ENCODE measurements around the gene INHA. TPM values are rescaled to one million over a fixed set of nuclear protein-coding genes. Genes with fewer than 3 reads are reported as not detected.

INHA gene
- total and polyA plus RNA-seq, 2 donors: 0.49 TPM; not detected in 1

DNA sequence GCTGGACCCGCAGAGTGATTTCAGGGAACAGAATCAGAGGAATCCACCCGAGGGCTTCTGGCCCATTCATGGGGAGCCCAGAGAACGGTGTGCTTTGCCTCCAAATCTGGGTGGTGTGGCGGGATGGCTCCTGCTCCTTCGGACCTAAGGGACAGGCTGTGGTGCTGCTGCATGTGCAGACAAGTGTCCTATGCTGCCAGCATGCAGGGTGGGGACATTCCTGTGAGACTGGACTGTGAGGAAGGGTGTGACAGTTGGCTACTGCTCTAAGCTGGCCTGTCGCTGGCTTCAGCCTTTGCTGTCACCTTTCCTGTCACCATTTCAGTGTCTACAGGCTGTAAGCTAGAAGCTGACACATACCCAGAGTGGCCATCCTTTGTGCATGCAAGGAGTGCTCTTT, 52.5 kb downstream of the INHA start:
- no peak for DNase-seq (ENCODE audit: extremely low spot score)
- Histone ChIP-seq H3K27ac (ENCODE audit: low read depth) (no peak overlapping the region), H3K36me3 (ENCODE audit: insufficient read depth) (no peaks in the 10 kb centered on the region), H3K4me1 (ENCODE audit: insufficient read depth) (no peaks in the 10 kb centered on the region), H3K4me3 (ENCODE audit: low read depth, low read length) (no peak overlapping the region)
- 80% methylated on average over 6 of the region's 6 CpGs for WGBS

DNA sequence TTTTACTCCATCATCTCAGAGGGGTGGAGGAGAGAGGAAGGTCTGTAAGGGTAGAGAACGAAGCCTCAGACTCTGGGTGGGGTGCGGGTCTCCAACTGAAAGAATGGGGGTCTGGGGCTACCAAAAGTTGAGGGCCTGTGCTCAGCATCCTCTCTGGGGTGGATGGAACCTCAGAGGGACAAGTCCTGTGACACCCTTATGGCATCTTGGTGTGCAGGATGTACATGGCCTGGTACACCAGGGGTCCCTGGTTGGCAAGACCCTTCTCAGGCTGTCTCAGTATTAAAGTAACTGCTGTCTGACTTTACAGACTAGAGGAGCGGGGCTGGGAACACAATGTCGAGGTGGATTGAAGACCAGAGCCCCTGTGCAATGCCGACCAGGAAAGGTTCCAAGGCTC, 53.1 kb downstream of the INHA start:
- H3K4me3 ChIP-seq (ENCODE audit: low read depth, low read length): no peak overlapping the region
- no peaks in the 10 kb centered on the region for H3K36me3 ChIP-seq (ENCODE audit: insufficient read depth)
- H3K27ac ChIP-seq (ENCODE audit: low read depth): no peak overlapping the region
- DNase-seq (ENCODE audit: extremely low spot score): no peak
- H3K4me1 ChIP-seq (ENCODE audit: insufficient read depth): no peaks in the 10 kb centered on the region
- 94% methylated on average over 5 of the region's 5 CpGs for WGBS

Small RNAs within 50 kb of the gene (small RNA-seq; reads per million reads assigned to genes)
- gene MIR3132: not detected
- not detected for gene RN7SKP213

Other genes with a start within 250 kb of the INHA start
- gene RESP18, start 239.6 kb upstream of the INHA start, total RNA-seq: not detected
- gene RESP18, start 239.6 kb upstream of the INHA start, polyA plus RNA-seq: not detected
- gene DNPEP, start 184.4 kb upstream of the INHA start, total RNA-seq: 36.9 TPM
- 96.8 TPM for gene DNPEP, start 184.4 kb upstream of the INHA start, polyA plus RNA-seq
- 1,909 TPM for gene DES, start 153.9 kb upstream of the INHA start, total RNA-seq
- gene DES, start 153.9 kb upstream of the INHA start, polyA plus RNA-seq: 8,236 TPM
- 31.2 TPM for gene SPEG, start 137.5 kb upstream of the INHA start, total RNA-seq
- 226 TPM for gene SPEG, start 137.5 kb upstream of the INHA start, polyA plus RNA-seq
- 34.3 TPM for gene GMPPA, start 73.4 kb upstream of the INHA start, total RNA-seq
- 32.1 TPM for gene GMPPA, start 73.4 kb upstream of the INHA start, polyA plus RNA-seq
- gene ASIC4, start 57.8 kb upstream of the INHA start, total RNA-seq: 0.32 TPM
- 0.18 TPM for gene ASIC4, start 57.8 kb upstream of the INHA start, polyA plus RNA-seq
- 56.9 TPM for gene CHPF, start 28.5 kb upstream of the INHA start, total RNA-seq
- gene CHPF, start 28.5 kb upstream of the INHA start, polyA plus RNA-seq: 48.6 TPM
- 2.0 TPM for gene TMEM198, start 28.3 kb upstream of the INHA start, total RNA-seq
- 6.0 TPM for gene TMEM198, start 28.3 kb upstream of the INHA start, polyA plus RNA-seq
- 43.5 TPM for gene OBSL1, start 771 bp upstream of the INHA start, total RNA-seq
- gene OBSL1, start 771 bp upstream of the INHA start, polyA plus RNA-seq: 67.9 TPM
- 19.8 TPM for gene STK11IP, start 25.5 kb downstream of the INHA start, total RNA-seq
- gene STK11IP, start 25.5 kb downstream of the INHA start, polyA plus RNA-seq: 19.7 TPM
- 1.3 TPM for gene SLC4A3, start 55.3 kb downstream of the INHA start, total RNA-seq
- gene SLC4A3, start 55.3 kb downstream of the INHA start, polyA plus RNA-seq: 2.6 TPM

All from urinary bladder (tissue), 4 donors.